Pancreas (tissue), 10 donors: ENCODE measurements around the gene TRIM17. TPM values are rescaled to one million over a fixed set of nuclear protein-coding genes. Genes with fewer than 3 reads are reported as not detected.

Experiments
- ATAC-seq, 4 donors: fragments of 200-7000 bp; cut with Tn5 transposase; one replicate each; pipeline versions ENCODE4 v1.8.0 to v1.9.1; 2020; ENCODE audit warnings: mild to moderate bottlenecking in 4 of 4, moderate library complexity in 4 of 4
- DNase-seq, 6 donors: peaks; one replicate each; pipeline ENCODE4 v3.0.0-alpha.2; 2020
- FAIRE-seq: peaks from 2 replicates; lab custom pipeline; 2012; peaks lifted over from hg19 to GRCh38; lab: Jason Lieb, UNC
- H3K27ac ChIP-seq, 4 donors: fragments of 200-600 bp; sonication (generic); 1 replicate in 3 of 4; 2 replicates in 1 of 4; pipeline versions ENCODE4 v1.5.0 to v1.8.0; 2020
- H3K27me3 ChIP-seq, 4 donors: fragments of 200-600 bp; one replicate each; pipeline ENCODE4 v1.8.0; 2021
- H3K36me3 ChIP-seq, 3 donors: fragments of 200-600 bp; sonication (generic) in 1 of 3; one replicate each; pipeline versions ENCODE4 v1.5.0 to v1.8.0; 2020 to 2021
- H3K4me1 ChIP-seq, 3 donors: fragments of 200-600 bp; one replicate each; pipeline ENCODE4 v1.8.0; 2021
- H3K4me3 ChIP-seq, 4 donors: fragments of 200-600 bp; sonication (generic) in 2 of 4; one replicate each; pipeline versions ENCODE4 v1.5.0 to v1.8.0; 2020 to 2021
- H3K9me3 ChIP-seq, 4 donors: fragments of 200-600 bp; one replicate each; pipeline ENCODE4 v1.8.0; 2021
- CTCF ChIP-seq, 4 donors: fragments of 200-600 bp; sonication (generic) in 3 of 4; IDR thresholded peaks; one replicate each; pipeline versions ENCODE4 v1.5.0 to v1.8.0; 2021; ENCODE audit warnings: antibody characterized with exemption in 4 of 4
- WGBS, 2 donors: extraction: QIAGEN DNeasy Blood & Tissue Kit; methylation state at CpG; one replicate each; pipeline ENCODE4 v1.1.7; 2013; 5-methylcytosine and 5-hydroxymethylcytosine counted together
- intact Hi-C, 3 donors: fragments of 100-400 bp; cut with DNase I; formaldehyde crosslinking; loops; one replicate each; pipeline versions ENCODE4 v1.11.1 to v1.14.2; 2022
- polyA plus RNA-seq, 2 donors: library from polyadenylated mRNA; stranded (reverse); fragments of 200-250 nt; gene quantifications; one replicate each; pipeline ENCODE4 v1.2.3, GENCODE V29; 2013
- total RNA-seq, 6 donors: library from RNA; stranded (reverse); fragmentation: NEBNext Ultra II Directional in 4 of 6; extraction: Animal tissue kit (Norgen Biotek cat#: 25700) in 4 of 6; gene quantifications; one replicate each; pipeline versions ENCODE4 v1.2.1 to v1.2.4, GENCODE V29; 2021 to 2023
- donor health status: healthy with polysubstance abuse.
- donor health status: DM: no; HTN: no; CAD: no; lungs with moderate emphysema.
- donor health status: DM: no; HTN: no; CAD: no.
- donor health status: control.
- donor health status: control.
- donor health status: Bipolar disorder and iron deficiency.
- donor health status: DM: yes; HTN: yes; CAD: no.
- donor health status: DM: no; HTN: no; CAD: no.
- donor health status: DM: no; HTN: no; CAD: no.
- donor health status: DM: yes; HTN: yes; CAD: no.

TRIM17 gene
- total and polyA plus RNA-seq, 8 donors = 0.14 to 2.4 (median 0.38) TPM; not detected in 1

GRCh38 chr1:228455715-228456114, 39.1 kb upstream of the TRIM17 start:
- Histone ChIP-seq H3K36me3 (no peaks in the 10 kb centered on the region), H3K27ac (no peak overlapping the region), H3K4me1 (peaks cover 0 to 9% (median 0%) of the 10 kb centered on the region in 3 donors), H3K27me3 (peaks cover 0 to 11% (median 0%) of the 10 kb centered on the region in 4 donors), H3K4me3 (no peak overlapping the region), H3K9me3 (no peaks in the 10 kb centered on the region)
- FAIRE-seq (no peak), DNase-seq (no peak), ATAC-seq (no peak)
- intact Hi-C loops = no loop called here
- WGBS, 2 donors = 35 to 68% methylated on average over 1 of the region's 1 CpG
- no peak for TF ChIP-seq CTCF (IDR thresholded peaks at IDR 0.05)

- H3K27ac ChIP-seq = no peak overlapping the region
- no peak for FAIRE-seq
- H3K27me3 ChIP-seq = peaks cover 0 to 3% (median 0%) of the 10 kb centered on the region in 4 donors
- ATAC-seq = no peak
- H3K36me3 ChIP-seq = no peaks in the 10 kb centered on the region
- intact Hi-C loops = no loop called here
- H3K9me3 ChIP-seq = no peaks in the 10 kb centered on the region
- H3K4me1 ChIP-seq = peaks cover 0 to 9% (median 0%) of the 10 kb centered on the region in 3 donors
- no peak overlapping the region for H3K4me3 ChIP-seq
- no peak for TF ChIP-seq CTCF (IDR thresholded peaks at IDR 0.05)
- no peak for DNase-seq
- WGBS, 2 donors = 57 to 72% methylated on average over 1 of the region's 1 CpG
These were observed 37.6 kb upstream of the TRIM17 start for GRCh38 chr1:228454238-228454637.

GRCh38 chr1:228453614-228454013, 37.0 kb upstream of the TRIM17 start:
- no peak for TF ChIP-seq CTCF (IDR thresholded peaks at IDR 0.05)
- intact Hi-C loops = no loop called here
- Histone ChIP-seq H3K36me3 (no peaks in the 10 kb centered on the region), H3K4me3 (no peak overlapping the region), H3K27me3 (no peaks in the 10 kb centered on the region), H3K27ac (no peak overlapping the region), H3K9me3 (no peaks in the 10 kb centered on the region), H3K4me1 (peaks cover 0 to 9% (median 0%) of the 10 kb centered on the region in 3 donors)
- ATAC-seq (no peak), DNase-seq (no peak), FAIRE-seq (no peak)
- 91 to 92% methylated on average over 3 of the region's 3 CpGs for WGBS, 2 donors

- Histone ChIP-seq H3K27me3 (no peaks in the 10 kb centered on the region), H3K27ac (no peak overlapping the region), H3K36me3 (no peaks in the 10 kb centered on the region), H3K4me1 (peaks cover 0 to 9% (median 0%) of the 10 kb centered on the region in 3 donors), H3K4me3 (no peak overlapping the region), H3K9me3 (no peaks in the 10 kb centered on the region)
- FAIRE-seq (no peak), DNase-seq (no peak), ATAC-seq (no peak)
- 64 to 70% methylated on average over 10 of the region's 10 CpGs for WGBS, 2 donors
- no peak for TF ChIP-seq CTCF (IDR thresholded peaks at IDR 0.05)
- intact Hi-C loops = no loop called here
These were observed 36.4 kb upstream of the TRIM17 start for GRCh38 chr1:228453022-228453560.

GRCh38 chr1:228452194-228453021, 35.7 kb upstream of the TRIM17 start:
- no peaks in the 10 kb centered on the region for H3K36me3 ChIP-seq
- 83 to 86% methylated on average over 9 to 10 of the region's 10 CpGs for WGBS, 2 donors
- no peaks in the 10 kb centered on the region for H3K9me3 ChIP-seq
- ATAC-seq (no peak), FAIRE-seq (no peak), DNase-seq (peak in 1 of 6 donors; percentile 67)
- TF ChIP-seq CTCF (IDR thresholded peaks at IDR 0.05) = no peak
- no peaks in the 10 kb centered on the region for H3K27me3 ChIP-seq
- H3K4me1 ChIP-seq = peaks cover 0 to 9% (median 0%) of the 10 kb centered on the region in 3 donors
- H3K27ac ChIP-seq = no peak overlapping the region
- intact Hi-C loops = no loop called here
- no peak overlapping the region for H3K4me3 ChIP-seq
